BE2C (cell line): ENCODE data around the gene SERPINA7.
"Not testable (repeated sequence)": the region's sequence is repeated elsewhere in the genome, so short reads cannot be mapped to it uniquely, and the experiment has no call there.

Experiments
- DNase-seq: peaks from one replicate; pipeline ENCODE4 v3.0.0-alpha.2; 2020
- H3K27me3 ChIP-seq: fragments of 250-450 bp; sonication (Bioruptor Pico); 2 replicates; pipeline ENCODE4 v1.5.1; 2020; ENCODE audit warnings: mild to moderate bottlenecking
- H3K36me3 ChIP-seq: fragments of 250-450 bp; sonication (Bioruptor Pico); 2 replicates; pipeline ENCODE4 v1.5.1; 2020; ENCODE audit warnings: mild to moderate bottlenecking
- H3K4me1 ChIP-seq: fragments of 250-450 bp; sonication (Bioruptor Pico); 2 replicates; pipeline ENCODE4 v1.5.1; 2020
- H3K4me3 ChIP-seq: 2 replicates; pipeline ENCODE4 v1.5.1; 2011; ENCODE audit warnings: low read depth, low read length
- H3K9me3 ChIP-seq: fragments of 250-450 bp; sonication (Bioruptor Pico); 2 replicates; pipeline ENCODE4 v1.5.1; 2020
- TF ChIP-seq, protein P1 (sequence below): IDR thresholded peaks from 2 replicates; pipeline ENCODE4 v1.5.1; 2012; ENCODE audit warnings: mild to moderate bottlenecking, low read depth, low read length

The SERPINA7 gene

DNA sequence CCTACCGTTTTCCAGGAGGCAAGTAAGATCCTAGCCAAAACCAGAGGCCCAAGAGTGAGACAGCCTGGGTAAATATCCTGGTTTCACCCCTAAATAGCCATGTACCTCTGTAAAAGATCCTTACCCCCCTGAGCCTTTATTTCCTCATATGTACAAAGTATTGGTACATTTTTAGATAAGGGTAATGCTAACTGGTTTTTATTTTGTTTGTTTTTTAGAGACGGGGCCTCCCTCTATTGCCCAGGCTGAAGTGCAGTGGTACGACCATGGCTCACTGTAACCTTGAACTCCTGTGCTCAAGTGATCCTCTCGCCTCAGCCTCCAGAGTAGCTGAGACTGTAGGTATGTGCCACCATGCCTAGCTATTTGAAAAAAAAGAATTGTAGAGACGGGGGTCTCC lies 29.4 kb downstream of the SERPINA7 start:
- Histone ChIP-seq H3K4me3 (no peak overlapping the region), H3K9me3 (no peaks in the 10 kb centered on the region), H3K27me3 (no peaks in the 10 kb centered on the region), H3K36me3 (no peaks in the 10 kb centered on the region), H3K4me1 (no peaks in the 10 kb centered on the region)
- TF ChIP-seq, protein P1, sequence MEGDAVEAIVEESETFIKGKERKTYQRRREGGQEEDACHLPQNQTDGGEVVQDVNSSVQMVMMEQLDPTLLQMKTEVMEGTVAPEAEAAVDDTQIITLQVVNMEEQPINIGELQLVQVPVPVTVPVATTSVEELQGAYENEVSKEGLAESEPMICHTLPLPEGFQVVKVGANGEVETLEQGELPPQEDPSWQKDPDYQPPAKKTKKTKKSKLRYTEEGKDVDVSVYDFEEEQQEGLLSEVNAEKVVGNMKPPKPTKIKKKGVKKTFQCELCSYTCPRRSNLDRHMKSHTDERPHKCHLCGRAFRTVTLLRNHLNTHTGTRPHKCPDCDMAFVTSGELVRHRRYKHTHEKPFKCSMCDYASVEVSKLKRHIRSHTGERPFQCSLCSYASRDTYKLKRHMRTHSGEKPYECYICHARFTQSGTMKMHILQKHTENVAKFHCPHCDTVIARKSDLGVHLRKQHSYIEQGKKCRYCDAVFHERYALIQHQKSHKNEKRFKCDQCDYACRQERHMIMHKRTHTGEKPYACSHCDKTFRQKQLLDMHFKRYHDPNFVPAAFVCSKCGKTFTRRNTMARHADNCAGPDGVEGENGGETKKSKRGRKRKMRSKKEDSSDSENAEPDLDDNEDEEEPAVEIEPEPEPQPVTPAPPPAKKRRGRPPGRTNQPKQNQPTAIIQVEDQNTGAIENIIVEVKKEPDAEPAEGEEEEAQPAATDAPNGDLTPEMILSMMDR, result no peak
- no peak for DNase-seq

DNA sequence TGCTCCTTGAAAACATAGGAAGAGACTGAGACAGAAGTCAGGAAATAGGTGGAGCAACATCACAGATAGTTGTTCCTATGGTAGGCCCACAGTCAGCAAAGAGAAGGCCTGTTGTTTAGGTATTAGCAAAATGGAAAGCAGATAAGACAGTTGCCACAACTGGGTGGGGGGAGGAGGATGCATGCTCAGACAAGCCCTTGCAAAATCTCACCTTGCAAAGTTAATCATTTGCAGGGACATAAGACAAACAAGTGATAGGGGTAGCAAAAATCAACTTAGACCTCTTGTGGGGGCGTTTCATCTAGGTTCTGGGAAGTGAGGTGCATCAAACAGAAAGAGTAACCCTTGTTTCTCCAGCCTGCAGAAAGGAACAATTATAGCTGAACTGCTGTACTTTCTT lies 30.7 kb downstream of the SERPINA7 start:
- Histone ChIP-seq H3K36me3 (no peaks in the 10 kb centered on the region), H3K9me3 (no peaks in the 10 kb centered on the region), H3K4me3 (no peak overlapping the region), H3K27me3 (no peaks in the 10 kb centered on the region), H3K4me1 (no peaks in the 10 kb centered on the region)
- TF ChIP-seq, protein P1, result no peak
- DNase-seq, result no peak

DNA sequence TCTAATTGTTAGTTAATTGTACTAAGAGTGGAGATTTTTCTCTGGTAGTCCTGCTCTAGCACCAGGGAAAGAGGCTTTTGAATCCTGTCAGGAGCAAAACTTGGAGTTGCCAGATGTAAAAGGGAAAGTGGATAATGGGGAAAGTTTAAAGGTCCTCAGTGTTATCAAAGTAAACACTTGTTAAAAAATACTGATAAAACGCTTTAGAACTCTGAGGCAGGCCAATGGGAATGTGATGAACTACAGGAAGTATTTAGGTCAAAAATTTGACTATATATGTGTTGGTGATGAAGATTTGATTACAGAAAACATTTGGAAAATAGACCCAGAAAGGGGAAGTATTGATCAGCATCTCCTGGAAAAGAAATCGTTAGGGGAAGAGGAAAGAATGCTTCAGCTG lies 32.8 kb downstream of the SERPINA7 start:
- Histone ChIP-seq H3K4me3 (no peak overlapping the region), H3K4me1 (no peaks in the 10 kb centered on the region), H3K27me3 (no peaks in the 10 kb centered on the region), H3K36me3 (no peaks in the 10 kb centered on the region), H3K9me3 (no peaks in the 10 kb centered on the region)
- no peak for DNase-seq
- TF ChIP-seq, protein P1, result no peak

DNA sequence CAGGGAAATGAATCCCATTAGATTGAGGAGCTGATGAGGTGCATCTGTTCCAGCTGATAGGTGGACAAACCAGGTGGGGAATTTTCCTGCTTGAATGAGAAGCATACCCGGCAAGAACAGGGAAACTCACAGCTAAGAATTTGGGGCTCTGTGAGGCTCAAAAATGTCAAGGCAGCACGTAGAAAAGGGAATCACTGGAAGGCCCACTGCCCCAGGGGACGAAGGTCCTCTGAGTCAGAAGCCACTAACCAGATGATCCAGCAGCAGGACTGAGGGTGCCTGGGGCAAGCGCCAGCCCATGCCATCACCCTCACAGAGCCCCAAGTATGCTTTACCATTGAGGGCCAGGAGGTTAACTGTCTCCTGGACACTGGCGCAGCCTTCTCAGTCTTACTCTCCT lies 37.9 kb downstream of the SERPINA7 start:
- not testable (repeated sequence) for H3K27me3 ChIP-seq, H3K36me3 ChIP-seq, H3K4me3 ChIP-seq, DNase-seq, H3K4me1 ChIP-seq, H3K9me3 ChIP-seq

GRCh38 chrX:106000203-106000602 lies 38.3 kb downstream of the SERPINA7 start:
- TF ChIP-seq, protein P1, result no peak
- H3K36me3 ChIP-seq, result no peaks in the 10 kb centered on the region
- no peaks in the 10 kb centered on the region for H3K27me3 ChIP-seq
- no peaks in the 10 kb centered on the region for H3K4me1 ChIP-seq
- H3K4me3 ChIP-seq, result no peak overlapping the region
- no peaks in the 10 kb centered on the region for H3K9me3 ChIP-seq
- DNase-seq, result no peak

DNA sequence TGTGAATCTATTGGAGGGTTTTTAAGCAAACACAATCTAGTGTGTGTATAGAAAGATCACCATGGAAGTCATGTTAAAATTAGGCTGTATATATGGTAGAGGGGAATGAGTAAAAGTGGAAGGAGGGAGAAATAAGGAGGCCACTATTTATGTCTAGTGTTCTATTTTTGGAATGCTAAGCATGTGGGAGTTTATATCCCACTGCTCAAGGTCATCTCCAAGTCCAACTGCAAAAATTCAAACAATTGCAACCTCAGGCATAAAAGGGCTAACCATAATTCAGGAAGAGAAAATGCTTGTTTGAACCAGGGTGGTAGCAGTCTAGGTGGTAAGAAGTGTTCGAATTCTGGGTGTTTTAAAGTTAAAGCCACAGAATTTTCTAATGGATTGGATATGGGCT lies 39.2 kb downstream of the SERPINA7 start:
- TF ChIP-seq, protein P1, result no peak
- Histone ChIP-seq H3K27me3 (no peaks in the 10 kb centered on the region), H3K4me1 (no peaks in the 10 kb centered on the region), H3K9me3 (no peaks in the 10 kb centered on the region), H3K36me3 (no peaks in the 10 kb centered on the region), H3K4me3 (no peak overlapping the region)
- DNase-seq, result no peak

GRCh38 chrX:105988487-105988886 lies 50.0 kb downstream of the SERPINA7 start:
- H3K4me1 ChIP-seq, H3K4me3 ChIP-seq, H3K27me3 ChIP-seq, H3K9me3 ChIP-seq, H3K36me3 ChIP-seq, DNase-seq: not testable (repeated sequence)
